Measurements from ENCODE around the gene MAPKBP1.

MAPKBP1 gene

GRCh38 chr15:41874736-41875135, 100.5 kb downstream of the MAPKBP1 start:
- no peak for DNase-seq

GRCh38 chr15:41876007-41876406, 101.7 kb downstream of the MAPKBP1 start:
- no peak for DNase-seq

- DNase-seq = no peak
Measured at GRCh38 chr15:41876689-41877088, 102.4 kb downstream of the MAPKBP1 start.
